Stomach (tissue), 9 donors: ENCODE results near the gene VWA8. TPM values are rescaled to one million over a fixed set of nuclear protein-coding genes. Genes with fewer than 3 reads are reported as not detected.
"Not testable (repeated sequence)": the region's sequence is repeated elsewhere in the genome, so short reads cannot be mapped to it uniquely, and the experiment has no call there.

Experiments used
- DNase-seq, 2 donors: peaks; one replicate each; pipeline versions ENCODE4 v3.0.0 to v3.0.0-alpha.2; 2013 to 2019
- H3K27ac ChIP-seq, 5 donors: fragments of 200-600 bp in 4 of 5; sonication (generic) in 4 of 5; one replicate each; pipeline ENCODE4 v1.5.1; 2013 to 2019; ENCODE audit warnings: mild to moderate bottlenecking in 1 of 5, moderate library complexity in 1 of 5
- H3K27me3 ChIP-seq, 3 donors: fragments of 200-600 bp; sonication (generic); one replicate each; pipeline ENCODE4 v1.5.1; 2017 to 2019; ENCODE audit warnings: mixed run types in 1 of 3
- H3K36me3 ChIP-seq, 4 donors: fragments of 200-600 bp; sonication (generic); 1 replicate in 3 of 4; 2 replicates in 1 of 4; pipeline ENCODE4 v1.5.1; 2016 to 2019
- H3K4me1 ChIP-seq, 4 donors: fragments of 200-600 bp; sonication (generic); one replicate each; pipeline ENCODE4 v1.5.1; 2016 to 2019
- H3K4me3 ChIP-seq, 4 donors: fragments of 200-600 bp; sonication (generic) in 3 of 4; one replicate each; pipeline ENCODE4 v1.5.1; 2016 to 2019; ENCODE audit warnings: mild to moderate bottlenecking in 1 of 4
- H3K9me3 ChIP-seq, 4 donors: fragments of 200-600 bp; sonication (generic); one replicate each; pipeline ENCODE4 v1.5.1; 2016 to 2019
- EP300 ChIP-seq: sonication (generic); formaldehyde crosslinking; IDR thresholded peaks from one replicate; pipeline ENCODE4 v1.6.1; 2017; ENCODE audit warnings: antibody characterized with exemption
- POLR2A ChIP-seq, 4 donors: fragments of 450-650 bp; IDR thresholded peaks; one replicate each; pipeline ENCODE4 v1.6.1; 2016; ENCODE audit warnings: antibody characterized with exemption in 4 of 4, control low read depth in 2 of 4, mild to moderate bottlenecking in 1 of 4, moderate library complexity in 1 of 4
- POLR2AphosphoS5 ChIP-seq, 3 donors: sonication (generic); formaldehyde crosslinking; IDR thresholded peaks; one replicate each; pipeline ENCODE4 v1.6.1; 2016; ENCODE audit warnings: antibody characterized with exemption in 3 of 3
- WGBS, 5 donors: extraction: QIAGEN DNeasy Blood & Tissue Kit in 3 of 5; methylation state at CpG; one replicate each; pipeline versions ENCODE4 v1.1.5 to v1.1.7; 2013 to 2018; 5-methylcytosine and 5-hydroxymethylcytosine counted together
- intact Hi-C: fragments of 100-400 bp; cut with DNase I; formaldehyde crosslinking; loops from one replicate; pipeline ENCODE4 v1.15.1; 2023; ENCODE audit warnings: low total_unique reads
- polyA plus RNA-seq, 3 donors: library from polyadenylated mRNA; stranded (reverse); fragments of 200-250 nt; gene quantifications; one replicate each; pipeline ENCODE4 v1.2.3, GENCODE V29; 2013
- total RNA-seq, 5 donors: library from RNA; depleted of rRNA; stranded (reverse); fragments of >200 nt; gene quantifications; one replicate each; pipeline versions ENCODE4 v1.1.0 to v1.2.3, GENCODE V29; 2014 to 2016
- TF ChIP-seq, protein P1 (sequence below), 7 experiments: fragments of 450-650 bp in 4 of 7; fragments of 200-600 bp in 3 of 7; sonication (generic) in 3 of 7; IDR thresholded peaks; one replicate each; pipeline ENCODE4 v1.5.1; 2016 to 2019; ENCODE audit warnings: antibody characterized with exemption in 7 of 7, control low read depth in 2 of 7, mild to moderate bottlenecking in 1 of 7
- donor health status: healthy with polysubstance abuse.
- donor health status: Bipolar disorder and iron deficiency.
- donor health status: healthy.

Gene VWA8
- total and polyA plus RNA-seq, 8 donors, result 3.3 to 99.2 (median 25.4) TPM

DNA sequence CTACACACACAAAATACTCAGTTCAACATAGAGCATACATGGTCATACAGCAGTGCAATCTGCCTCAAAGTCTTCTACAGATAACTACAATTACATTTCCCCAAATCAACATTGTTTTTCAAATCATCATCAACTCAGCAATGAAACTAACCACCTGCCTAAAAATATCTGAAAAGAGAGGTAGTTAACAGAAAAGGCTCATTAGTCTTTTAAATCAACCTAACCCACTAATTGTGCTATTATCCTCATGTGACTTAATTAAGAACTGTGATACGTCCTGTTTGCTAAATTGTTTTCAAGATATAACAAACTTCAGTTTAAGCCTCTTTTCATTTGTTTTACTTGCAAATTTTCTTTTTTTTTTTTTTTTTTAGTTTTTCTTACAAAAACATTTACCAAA lies 65.4 kb downstream of the VWA8 start:
- TF ChIP-seq POLR2A (IDR thresholded peaks at IDR 0.05) (no peak), POLR2AphosphoS5 (IDR thresholded peaks at IDR 0.05) (no peak), EP300 (no peak)
- TF ChIP-seq, protein P1, sequence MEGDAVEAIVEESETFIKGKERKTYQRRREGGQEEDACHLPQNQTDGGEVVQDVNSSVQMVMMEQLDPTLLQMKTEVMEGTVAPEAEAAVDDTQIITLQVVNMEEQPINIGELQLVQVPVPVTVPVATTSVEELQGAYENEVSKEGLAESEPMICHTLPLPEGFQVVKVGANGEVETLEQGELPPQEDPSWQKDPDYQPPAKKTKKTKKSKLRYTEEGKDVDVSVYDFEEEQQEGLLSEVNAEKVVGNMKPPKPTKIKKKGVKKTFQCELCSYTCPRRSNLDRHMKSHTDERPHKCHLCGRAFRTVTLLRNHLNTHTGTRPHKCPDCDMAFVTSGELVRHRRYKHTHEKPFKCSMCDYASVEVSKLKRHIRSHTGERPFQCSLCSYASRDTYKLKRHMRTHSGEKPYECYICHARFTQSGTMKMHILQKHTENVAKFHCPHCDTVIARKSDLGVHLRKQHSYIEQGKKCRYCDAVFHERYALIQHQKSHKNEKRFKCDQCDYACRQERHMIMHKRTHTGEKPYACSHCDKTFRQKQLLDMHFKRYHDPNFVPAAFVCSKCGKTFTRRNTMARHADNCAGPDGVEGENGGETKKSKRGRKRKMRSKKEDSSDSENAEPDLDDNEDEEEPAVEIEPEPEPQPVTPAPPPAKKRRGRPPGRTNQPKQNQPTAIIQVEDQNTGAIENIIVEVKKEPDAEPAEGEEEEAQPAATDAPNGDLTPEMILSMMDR (IDR thresholded peaks at IDR 0.05), result no peak
- Histone ChIP-seq H3K27ac (no peak overlapping the region), H3K4me1 (no peaks in the 10 kb centered on the region), H3K36me3 (peaks cover 0 to 19% (median 6%) of the 10 kb centered on the region in 4 donors), H3K27me3 (no peaks in the 10 kb centered on the region), H3K9me3 (no peaks in the 10 kb centered on the region), H3K4me3 (no peak overlapping the region)
- no peak for DNase-seq
- WGBS, 5 donors, result 88 to 99% (median 93%) methylated on average over 1 of the region's 1 CpG
- intact Hi-C loops, result no loop called here

DNA sequence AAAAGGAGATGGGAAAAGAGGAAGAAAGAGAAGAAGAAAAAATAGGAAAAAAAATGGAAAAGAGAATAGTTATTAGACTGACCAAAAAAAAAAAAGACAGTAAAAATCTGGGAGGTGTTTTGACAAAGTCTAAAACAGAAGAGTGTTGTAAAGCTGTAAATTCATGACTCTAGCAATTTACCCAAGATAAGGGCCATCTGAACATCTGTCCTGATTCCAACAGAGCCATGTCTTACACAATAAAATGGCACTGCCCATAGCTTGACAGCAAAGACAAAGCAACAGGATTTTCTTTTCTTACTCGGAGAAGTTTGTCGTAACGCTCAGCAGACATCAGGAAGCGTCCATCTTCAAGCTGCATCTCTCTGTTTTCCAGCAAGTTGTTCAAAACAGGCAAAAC lies 69.8 kb downstream of the VWA8 start:
- DNase-seq, result no peak

DNA sequence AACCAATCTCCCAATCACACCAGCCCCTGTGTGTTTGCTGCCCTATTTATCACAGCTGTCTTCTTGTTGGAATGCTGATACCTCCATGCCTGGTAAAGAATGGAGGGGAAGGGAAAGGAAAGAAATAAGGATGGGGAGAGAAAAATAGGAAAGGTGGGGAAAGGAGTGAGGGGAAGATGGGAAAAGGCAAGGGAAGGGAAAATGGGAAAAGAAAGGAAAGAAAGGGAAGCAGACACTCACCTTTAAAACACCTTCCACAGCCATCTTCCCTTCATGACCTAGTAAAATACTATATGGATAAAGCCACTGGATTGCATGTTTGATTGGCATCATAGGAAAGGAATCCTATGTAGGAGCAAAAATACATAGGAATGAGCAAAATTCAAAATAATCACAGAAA lies 77.8 kb downstream of the VWA8 start:
- H3K36me3 ChIP-seq, result peaks cover 0 to 40% (median 36%) of the 10 kb centered on the region in 4 donors
- intact Hi-C loops, result no loop called here
- peaks cover 0 to 5% (median 0%) of the 10 kb centered on the region in 4 donors for H3K4me1 ChIP-seq
- H3K27ac ChIP-seq, result no peak overlapping the region
- TF ChIP-seq, protein P1 (IDR thresholded peaks at IDR 0.05), result no peak
- TF ChIP-seq POLR2A (IDR thresholded peaks at IDR 0.05), result no peak
- no peak for TF ChIP-seq EP300
- TF ChIP-seq POLR2AphosphoS5 (IDR thresholded peaks at IDR 0.05), result no peak
- no peak for DNase-seq
- no peaks in the 10 kb centered on the region for H3K9me3 ChIP-seq
- no peak overlapping the region for H3K4me3 ChIP-seq
- H3K27me3 ChIP-seq, result no peaks in the 10 kb centered on the region

More for the DNA sequence above, 69.8 kb downstream of the VWA8 start:
- Histone ChIP-seq H3K27me3 (no peaks in the 10 kb centered on the region), H3K4me3 (no peak overlapping the region), H3K27ac (no peak overlapping the region), H3K9me3 (no peaks in the 10 kb centered on the region), H3K4me1 (peaks cover 0 to 5% (median 0%) of the 10 kb centered on the region in 4 donors), H3K36me3 (peaks cover 0 to 14% (median 8%) of the 10 kb centered on the region in 4 donors)
- WGBS, 5 donors, result 92 to 98% (median 97%) methylated on average over 4 of the region's 4 CpGs
- intact Hi-C loops, result no loop called here
- no peak for TF ChIP-seq POLR2AphosphoS5 (IDR thresholded peaks at IDR 0.05)
- TF ChIP-seq EP300, result no peak
- TF ChIP-seq, protein P1 (IDR thresholded peaks at IDR 0.05), result no peak
- TF ChIP-seq POLR2A (IDR thresholded peaks at IDR 0.05), result no peak

- 98 to 100% (median 98%) methylated on average over 5 to 27 of the region's 32 CpGs for WGBS, 5 donors
- H3K27ac ChIP-seq, intact Hi-C loops, DNase-seq, H3K4me3 ChIP-seq, H3K27me3 ChIP-seq, H3K9me3 ChIP-seq, H3K4me1 ChIP-seq: not testable (repeated sequence)
- peaks cover 0 to 40% (median 36%) of the 10 kb centered on the region in 4 donors for H3K36me3 ChIP-seq
These were observed 79.0 kb downstream of the VWA8 start for GRCh38 chr13:41881890-41882289.

GRCh38 chr13:41880966-41881365 lies 79.9 kb downstream of the VWA8 start:
- Histone ChIP-seq H3K9me3 (no peaks in the 10 kb centered on the region), H3K27ac (no peak overlapping the region), H3K4me3 (no peak overlapping the region), H3K27me3 (no peaks in the 10 kb centered on the region), H3K36me3 (peaks cover 0 to 40% (median 36%) of the 10 kb centered on the region in 4 donors), H3K4me1 (no peaks in the 10 kb centered on the region)
- WGBS, 5 donors, result 93 to 100% (median 97%) methylated on average over 1 of the region's 1 CpG
- TF ChIP-seq POLR2AphosphoS5 (IDR thresholded peaks at IDR 0.05) (no peak), POLR2A (IDR thresholded peaks at IDR 0.05) (no peak), EP300 (no peak)
- TF ChIP-seq, protein P1 (IDR thresholded peaks at IDR 0.05), result no peak
- intact Hi-C loops, result no loop called here
- DNase-seq, result no peak
